ENCODE data around the gene EDAR.

EDAR gene

GRCh38 chr2:108965540-108966289 is 23.3 kb downstream of the EDAR start:
- DNase-seq, result no peak

GRCh38 chr2:108963057-108963456 is 26.0 kb downstream of the EDAR start:
- no peak for DNase-seq

- DNase-seq, result no peak
Observed at GRCh38 chr2:108961796-108962195, 27.2 kb downstream of the EDAR start.

- DNase-seq, result no peak
Observed at GRCh38 chr2:108960006-108960405, 29.0 kb downstream of the EDAR start.

GRCh38 chr2:108959401-108959800 is 29.6 kb downstream of the EDAR start:
- no peak for DNase-seq

DNA sequence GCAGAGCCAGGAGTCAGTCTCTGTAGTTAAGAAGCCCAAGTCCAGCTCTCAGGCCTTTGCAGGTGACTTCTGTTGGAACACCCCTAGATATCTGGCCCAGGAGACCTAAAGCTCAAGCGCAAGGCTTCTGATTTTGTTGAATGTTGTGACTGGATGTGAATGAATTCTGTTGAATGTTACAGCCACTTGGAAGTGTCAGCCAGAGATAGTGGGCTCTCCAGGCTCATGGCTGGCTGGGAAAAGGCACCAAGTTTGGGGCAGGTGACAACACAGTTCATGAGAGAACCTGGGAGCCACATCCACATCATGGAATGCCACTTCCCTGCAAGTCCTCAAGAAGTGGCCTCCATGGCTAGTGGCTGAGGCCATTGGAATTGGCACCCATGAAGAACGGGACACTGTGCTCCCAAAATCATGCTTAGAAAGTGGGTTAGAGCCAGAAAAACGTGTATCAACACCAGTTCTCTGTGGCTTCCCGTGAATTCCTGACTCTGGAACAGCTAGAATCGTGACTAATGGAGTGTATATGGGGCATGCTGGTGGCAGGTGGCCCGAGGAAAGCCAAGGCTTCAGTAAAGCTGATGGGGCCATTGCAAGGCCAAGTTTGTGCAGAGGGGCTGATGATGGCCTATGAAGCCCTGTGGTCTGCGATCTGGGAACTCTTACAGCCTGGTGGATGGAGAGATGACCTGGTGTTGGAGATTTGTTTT is 30.2 kb downstream of the EDAR start:
- no peak for DNase-seq

GRCh38 chr2:108958002-108958401 is 31.0 kb downstream of the EDAR start:
- no peak for DNase-seq

DNA sequence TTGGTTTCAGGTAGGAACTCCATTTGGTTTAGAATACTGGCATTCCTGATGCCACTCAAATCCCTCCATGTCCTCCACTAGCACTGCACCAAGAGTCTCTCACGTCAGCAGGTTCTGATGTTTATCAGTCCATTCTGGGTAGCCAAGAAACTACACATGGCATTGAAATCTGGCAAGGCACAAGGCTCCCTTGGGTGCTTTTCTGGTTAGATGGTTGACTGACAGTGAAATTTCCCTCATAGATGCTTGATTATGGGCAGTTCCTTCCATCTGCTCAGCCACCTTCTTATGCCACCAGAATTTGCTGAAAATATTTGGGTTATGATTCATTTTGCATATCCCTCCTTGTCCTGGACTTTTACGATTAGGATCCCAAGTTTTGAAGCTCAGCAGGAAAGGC is 32.6 kb downstream of the EDAR start:
- no peak for DNase-seq

DNA sequence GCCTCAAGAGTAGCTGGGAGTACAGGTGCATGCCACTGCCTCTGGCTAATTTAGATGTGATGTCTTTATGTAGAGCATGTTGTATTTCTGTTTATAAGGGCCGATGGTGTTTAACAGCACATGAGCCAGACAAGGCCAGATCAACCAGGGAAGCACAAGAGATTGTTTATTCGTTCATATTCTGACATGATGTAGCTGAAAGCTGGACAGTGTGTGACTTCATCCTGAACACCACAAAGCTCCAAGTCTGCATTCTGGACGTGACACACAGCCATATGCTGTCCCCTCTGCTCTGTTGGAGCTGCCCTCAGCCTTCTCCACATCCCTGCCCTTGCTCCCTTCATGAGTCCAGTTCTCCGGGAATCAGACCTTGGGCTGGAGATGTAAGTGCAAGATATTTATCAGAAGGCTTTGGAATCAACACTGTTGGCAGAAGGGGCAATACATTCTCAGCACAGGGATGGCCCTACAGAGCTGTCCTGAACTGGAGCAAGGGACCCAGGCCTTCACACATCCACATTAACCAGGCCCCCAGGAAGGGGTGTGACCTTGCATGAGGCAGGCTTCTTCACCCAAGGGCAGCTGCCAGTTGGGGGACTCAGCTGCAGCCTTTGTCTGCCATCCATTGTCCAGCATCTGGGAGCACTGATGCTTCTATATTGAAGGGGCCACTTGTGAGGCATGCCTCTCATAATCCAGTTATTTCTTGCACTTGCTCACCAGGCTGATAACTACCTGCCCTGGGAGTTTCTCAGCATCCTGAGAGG is 38.5 kb downstream of the EDAR start:
- no peak for DNase-seq

DNA sequence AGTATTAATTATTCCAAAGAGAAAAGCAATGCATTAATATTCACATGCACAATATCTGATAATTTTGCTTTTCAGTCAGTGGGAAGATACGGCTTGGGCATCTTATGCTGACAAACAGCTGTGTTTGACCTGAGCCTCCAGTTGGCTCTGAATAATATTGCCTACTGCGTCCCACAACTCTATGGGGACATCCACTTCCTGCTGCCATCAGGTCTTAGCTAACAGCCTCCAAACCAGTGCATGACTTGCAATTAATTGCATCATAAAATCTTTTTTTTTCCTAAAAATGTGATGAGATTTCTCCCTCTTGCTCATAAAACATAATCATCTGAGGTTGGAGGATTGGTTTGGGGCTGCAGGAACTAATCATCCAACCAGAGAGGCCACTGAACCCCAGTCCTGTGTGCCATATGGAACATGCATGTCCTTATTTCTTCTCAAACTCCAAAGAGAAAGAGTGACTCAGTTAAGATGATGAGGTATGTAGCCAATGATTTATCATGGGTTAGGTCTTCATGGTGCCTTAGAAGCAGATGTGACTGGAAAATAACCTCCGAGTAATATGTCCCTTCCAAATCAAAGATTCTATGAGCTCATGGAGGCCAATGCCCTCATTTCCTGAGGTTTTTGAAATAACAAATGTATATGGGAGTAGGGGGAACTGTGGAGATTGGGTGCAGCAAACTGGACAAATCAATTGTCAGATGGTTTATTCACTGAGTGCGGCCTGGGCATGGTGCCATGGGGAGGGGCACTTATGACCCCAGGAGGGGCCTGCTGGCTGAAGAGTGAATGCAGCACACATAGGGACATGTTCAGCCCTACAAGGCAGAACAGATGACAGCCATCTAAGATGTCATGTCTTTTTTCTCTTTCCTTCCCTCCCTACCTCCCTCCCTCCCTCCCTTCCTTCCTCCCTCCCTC is 39.4 kb downstream of the EDAR start:
- DNase-seq, result peak; percentile 32 to 44

GRCh38 chr2:108947271-108947907 is 41.6 kb downstream of the EDAR start:
- DNase-seq, result no peak

DNA sequence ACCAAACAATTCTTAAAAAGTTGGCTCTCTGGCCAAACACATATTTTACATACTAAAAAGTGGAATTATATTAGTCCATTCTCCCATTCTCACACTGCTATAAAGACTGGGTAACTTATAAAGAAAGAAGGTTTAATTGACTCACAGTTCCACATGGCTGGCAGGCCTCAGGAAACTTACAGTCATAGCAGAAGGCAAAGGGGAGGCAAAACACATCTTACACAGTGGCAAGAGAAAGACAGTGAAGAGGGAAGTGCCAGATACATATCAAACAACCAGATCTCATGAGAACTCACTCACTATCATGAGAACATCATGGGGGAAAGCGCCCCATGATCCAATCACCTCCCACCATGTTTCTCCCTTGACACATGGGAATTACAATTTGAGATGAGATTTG is 42.6 kb downstream of the EDAR start:
- no peak for DNase-seq

GRCh38 chr2:108945969-108946368 is 43.1 kb downstream of the EDAR start:
- no peak for DNase-seq

- no peak for DNase-seq
Observed at GRCh38 chr2:108944601-108945331, 44.3 kb downstream of the EDAR start.

GRCh38 chr2:108943751-108944150 is 45.3 kb downstream of the EDAR start:
- DNase-seq, result no peak

DNA sequence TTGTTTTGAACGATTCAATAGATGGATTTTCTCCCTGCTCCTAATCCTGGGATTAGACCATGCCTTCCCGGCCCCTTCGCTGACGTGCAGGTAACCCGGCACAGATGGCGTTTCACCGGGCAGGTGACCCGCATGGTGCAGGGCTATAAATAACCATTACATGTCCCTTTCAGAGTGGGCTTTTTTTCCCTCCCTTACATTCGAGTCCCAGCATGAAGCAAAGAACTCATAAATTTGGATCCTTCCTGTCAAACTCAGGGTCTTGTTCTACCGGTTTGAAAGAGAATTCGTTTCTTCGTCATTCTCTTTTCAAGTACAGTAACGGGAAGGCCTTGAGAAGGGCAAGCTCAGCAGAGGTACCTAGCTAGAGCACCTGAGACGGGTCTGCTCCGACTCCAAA is 46.1 kb downstream of the EDAR start:
- DNase-seq, result no peak

GRCh38 chr2:108942231-108942825 is 46.7 kb downstream of the EDAR start:
- DNase-seq, result no peak

GRCh38 chr2:108941767-108942166 is 47.3 kb downstream of the EDAR start:
- DNase-seq, result no peak

GRCh38 chr2:108941161-108941665 is 47.8 kb downstream of the EDAR start:
- DNase-seq, result no peak

DNA sequence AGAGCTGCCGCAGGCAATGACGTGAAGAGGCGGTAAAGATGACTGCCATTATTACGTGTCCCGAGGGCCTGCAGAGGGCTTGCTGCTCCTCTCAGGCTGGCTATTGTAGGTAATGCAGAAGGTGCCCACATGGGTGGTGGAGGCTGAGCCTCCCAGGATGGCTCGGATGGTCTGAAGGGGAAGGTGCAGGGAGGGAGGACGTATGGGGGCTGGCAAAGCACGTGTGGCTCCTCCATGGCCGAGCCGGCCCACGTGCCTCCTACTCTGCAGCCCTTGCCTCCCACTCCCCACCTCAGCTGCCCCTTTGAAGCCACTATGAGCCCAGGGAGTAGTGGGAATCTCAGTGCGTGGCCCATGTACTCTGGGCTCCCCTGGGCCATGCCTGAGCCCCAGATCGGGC is 48.9 kb downstream of the EDAR start:
- no peak for DNase-seq
